IMR-90 (cell line): Measurements from ENCODE around the gene SLX4IP. TPM values are rescaled to one million over a fixed set of nuclear protein-coding genes. Genes with fewer than 3 reads are reported as not detected.

Source experiments
- ATAC-seq: fragments of 200-7000 bp; cut with Tn5 transposase; 2 replicates; pipeline ENCODE4 v1.9.1; 2020; ENCODE audit warnings: low read depth, mild to moderate bottlenecking, moderate library complexity
- BruUV-seq: library from RNA; stranded (reverse); fragments of 400-500 nt; replicated peaks from 2 replicates; lab custom pipeline; 2021; lab: Mats Ljungman, UMichigan
- CTCF ChIA-PET: fragments of 300-600 bp; formaldehyde crosslinking; extraction: SDS; loops from one replicate; lab custom pipeline; 2021; ENCODE audit warnings: antibody characterized with exemption; lab: Yijun Ruan, JAX
- POLR2A ChIA-PET: fragments of 300-600 bp; sonication (Branson Sonifier 250); formaldehyde crosslinking; loops from one replicate; lab custom pipeline; 2022; ENCODE audit warnings: antibody characterized with exemption; ENCODE audit not compliant: unreplicated experiment; lab: Charles Lee
- DNase-seq: peaks from one replicate; pipeline ENCODE4 v3.0.0; 2013
- H2AFZ ChIP-seq: replicated peaks from 2 replicates; pipeline ENCODE3; 2013; ENCODE audit warnings: low read length, mild to moderate bottlenecking; ENCODE audit not compliant: poor library complexity
- H2AK5ac ChIP-seq: 2 replicates; pipeline ENCODE4 v1.6.1; 2013; ENCODE audit warnings: low read depth, low read length, inconsistent platforms
- H2AK9ac ChIP-seq: replicated peaks from 2 replicates; pipeline ENCODE3; 2013; ENCODE audit warnings: mild to moderate bottlenecking, low read depth, low read length, moderate library complexity; ENCODE audit not compliant: poor library complexity
- H2BK120ac ChIP-seq: 2 replicates; pipeline ENCODE4 v1.6.1; 2013; ENCODE audit warnings: low read depth, low read length, inconsistent platforms
- H2BK15ac ChIP-seq: 3 replicates; pipeline ENCODE4 v1.6.1; 2013; ENCODE audit warnings: low read depth, low read length, inconsistent platforms
- H2BK20ac ChIP-seq: 2 replicates; pipeline ENCODE4 v1.6.1; 2013; ENCODE audit warnings: low read depth, mild to moderate bottlenecking, inconsistent platforms, low read length, moderate library complexity
- H2BK5ac ChIP-seq: 2 replicates; pipeline ENCODE4 v1.6.1; 2013; ENCODE audit warnings: mild to moderate bottlenecking, low read depth, low read length, inconsistent platforms; ENCODE audit not compliant: poor library complexity, severe bottlenecking
- H3K14ac ChIP-seq: replicated peaks from 2 replicates; pipeline ENCODE4 v1.6.1; 2013; ENCODE audit warnings: low read depth, low read length, inconsistent platforms
- H3K18ac ChIP-seq: 2 replicates; pipeline ENCODE4 v1.6.1; 2013; ENCODE audit warnings: low read depth, low read length, control low read depth
- H3K23ac ChIP-seq: 2 replicates; pipeline ENCODE4 v1.6.1; 2013; ENCODE audit warnings: low read depth, low read length, inconsistent platforms
- H3K27ac ChIP-seq: 2 replicates; pipeline ENCODE4 v1.5.1; 2013; ENCODE audit warnings: mild to moderate bottlenecking, control low read depth, low read length; ENCODE audit not compliant: insufficient read depth
- H3K27me3 ChIP-seq: 2 replicates; pipeline ENCODE4 v1.6.1; 2013; ENCODE audit warnings: low read length; ENCODE audit not compliant: control insufficient read depth, insufficient read depth
- H3K36me3 ChIP-seq: 2 replicates; pipeline ENCODE4 v1.6.1; 2013; ENCODE audit warnings: low read length, mixed read lengths; ENCODE audit not compliant: control insufficient read depth, insufficient read depth
- H3K4ac ChIP-seq: 2 replicates; pipeline ENCODE4 v1.6.1; 2013; ENCODE audit warnings: low read depth, low read length, inconsistent platforms
- H3K4me1 ChIP-seq: 2 replicates; pipeline ENCODE4 v1.6.1; 2013; ENCODE audit warnings: low read length, mixed read lengths; ENCODE audit not compliant: control insufficient read depth, insufficient read depth
- H3K4me2 ChIP-seq: 2 replicates; pipeline ENCODE4 v1.6.1; 2013; ENCODE audit warnings: low read depth, mild to moderate bottlenecking, control low read depth, low read length, moderate library complexity
- H3K4me3 ChIP-seq: 2 replicates; pipeline ENCODE4 v1.5.1; 2013; ENCODE audit warnings: low read depth, mild to moderate bottlenecking, control low read depth, low read length, moderate library complexity; ENCODE audit not compliant: insufficient read depth
- H3K56ac ChIP-seq: 2 replicates; pipeline ENCODE4 v1.6.1; 2013; ENCODE audit warnings: low read length, inconsistent platforms; ENCODE audit not compliant: insufficient read depth; ENCODE audit errors: extremely low read depth
- H3K79me1 ChIP-seq, 2 experiments: 2 replicates each; pipeline ENCODE4 v1.6.1; 2013; ENCODE audit warnings: low read length in 2 of 2, inconsistent platforms in 1 of 2, low read depth in 1 of 2
- H3K9ac ChIP-seq: 2 replicates; pipeline ENCODE4 v1.6.1; 2013; ENCODE audit warnings: low read depth, low read length, control low read depth
- H3K9me1 ChIP-seq: 2 replicates; pipeline ENCODE4 v1.6.1; 2013; ENCODE audit warnings: low read length, inconsistent platforms; ENCODE audit not compliant: insufficient read depth
- H3K9me3 ChIP-seq: 2 replicates; pipeline ENCODE4 v1.6.1; 2013; ENCODE audit warnings: low read length; ENCODE audit not compliant: control insufficient read depth, insufficient read depth
- H4K20me1 ChIP-seq: 2 replicates; pipeline ENCODE4 v1.6.1; 2013; ENCODE audit warnings: low read length, inconsistent platforms; ENCODE audit not compliant: insufficient read depth
- H4K5ac ChIP-seq: 2 replicates; pipeline ENCODE4 v1.6.1; 2013; ENCODE audit warnings: mild to moderate bottlenecking, low read depth, low read length, control low read depth
- H4K8ac ChIP-seq, 2 experiments: 2 replicates each; pipeline ENCODE4 v1.6.1; 2013; ENCODE audit warnings: low read depth in 2 of 2, low read length in 2 of 2, control low read depth in 1 of 2, inconsistent platforms in 1 of 2
- H4K91ac ChIP-seq: 2 replicates; pipeline ENCODE4 v1.6.1; 2013; ENCODE audit warnings: low read depth, low read length, inconsistent platforms; ENCODE audit not compliant: insufficient read depth
- BHLHE40 ChIP-seq: fragments of 150-350 bp; IDR thresholded peaks from 2 replicates; pipeline ENCODE4 v1.6.1; 2016; ENCODE audit warnings: mild to moderate bottlenecking, low read depth, low read length
- CEBPB ChIP-seq: IDR thresholded peaks from 2 replicates; pipeline ENCODE4 v1.6.1; 2012; ENCODE audit warnings: low read depth, low read length, improper control_type of control experiment
- CHD1 ChIP-seq: IDR thresholded peaks from 2 replicates; pipeline ENCODE4 v1.6.1; 2012; ENCODE audit warnings: low read depth, low read length, improper control_type of control experiment
- CTCF ChIP-seq: conservative IDR thresholded peaks from 2 replicates; pipeline ENCODE4 v1.5.1; 2012; ENCODE audit warnings: mild to moderate bottlenecking, low read depth, low read length, improper control_type of control experiment
- ELK1 ChIP-seq: fragments of 150-350 bp; IDR thresholded peaks from 2 replicates; pipeline ENCODE4 v1.6.1; 2016; ENCODE audit warnings: low read depth, mild to moderate bottlenecking, low read length, moderate library complexity, borderline replicate concordance
- FOS ChIP-seq: fragments of 150-350 bp; IDR thresholded peaks from 2 replicates; pipeline ENCODE4 v1.6.1; 2016; ENCODE audit warnings: low read depth, low read length
- MAFK ChIP-seq: IDR thresholded peaks from 2 replicates; pipeline ENCODE4 v1.6.1; 2012; ENCODE audit warnings: low read depth, low read length, improper control_type of control experiment
- MAZ ChIP-seq: IDR thresholded peaks from 2 replicates; pipeline ENCODE4 v1.6.1; 2012; ENCODE audit warnings: low read depth, mild to moderate bottlenecking, low read length, improper control_type of control experiment, moderate library complexity, borderline replicate concordance
- MXI1 ChIP-seq: IDR thresholded peaks from 2 replicates; pipeline ENCODE4 v1.6.1; 2012; ENCODE audit warnings: low read depth, mild to moderate bottlenecking, low read length, moderate library complexity, borderline replicate concordance
- NFE2L2 ChIP-seq: fragments of 150-350 bp; IDR thresholded peaks from 2 replicates; pipeline ENCODE4 v1.6.1; 2016; ENCODE audit warnings: low read depth, mild to moderate bottlenecking, low read length
- POLR2A ChIP-seq: IDR thresholded peaks from 2 replicates; pipeline ENCODE4 v1.6.1; 2012; ENCODE audit warnings: mild to moderate bottlenecking, low read depth, low read length
- RAD21 ChIP-seq: IDR thresholded peaks from 2 replicates; pipeline ENCODE4 v1.6.1; 2012; ENCODE audit warnings: low read length, improper control_type of control experiment
- RCOR1 ChIP-seq: IDR thresholded peaks from 2 replicates; pipeline ENCODE4 v1.6.1; 2012; ENCODE audit warnings: mild to moderate bottlenecking, low read length, improper control_type of control experiment; ENCODE audit not compliant: insufficient replicate concordance
- RFX5 ChIP-seq: IDR thresholded peaks from 2 replicates; pipeline ENCODE4 v1.8.0; 2012; ENCODE audit warnings: low read depth, mild to moderate bottlenecking, low read length, moderate library complexity
- SMC3 ChIP-seq: fragments of 150-350 bp; IDR thresholded peaks from 2 replicates; pipeline ENCODE4 v1.6.1; 2016; ENCODE audit warnings: low read depth, mild to moderate bottlenecking, antibody characterized with exemption, low read length, moderate library complexity
- USF2 ChIP-seq: fragments of 150-350 bp; IDR thresholded peaks from 2 replicates; pipeline ENCODE4 v1.6.1; 2017; ENCODE audit warnings: mild to moderate bottlenecking, antibody characterized with exemption, low read length, low read depth
- dilution Hi-C: fragments of 300-500 bp; cut with HindIII; formaldehyde crosslinking; loops from one replicate; pipeline ENCODE4 v1.14.3; 2018; ENCODE audit warnings: low sequenced_read_pairs; ENCODE audit not compliant: unreplicated experiment
- in situ Hi-C: fragments of 300-500 bp; cut with MboI; formaldehyde crosslinking; loops from 3 replicates; pipeline ENCODE4 v1.14.3; 2019; ENCODE audit warnings: low sequenced_read_pairs, inconsistent platforms, mixed read lengths
- intact Hi-C: fragments of 100-400 bp; cut with micrococcal nuclease; formaldehyde crosslinking; loops from 2 replicates; pipeline ENCODE4 v1.10.0; 2022
- polyA plus RNA-seq, 3 experiments: library from polyadenylated mRNA; depleted of rRNA; stranded (reverse); fragments of >200 nt; gene quantifications; 2 replicates each; pipeline ENCODE4 v1.2.3, GENCODE V29; 2012; ENCODE audit warnings: low replicate concordance in 1 of 3
- total RNA-seq: library from RNA; depleted of rRNA; stranded (reverse); fragments of >200 nt; gene quantifications from 2 replicates; pipeline ENCODE4 v1.2.3, GENCODE V29; 2012

Gene SLX4IP
- total and polyA plus RNA-seq, 2 of the 4 experiments (the other 2 are of a cell fraction), result 1.3 to 5.9 TPM

GRCh38 chr20:10454151-10454750, 19.1 kb downstream of the SLX4IP start:
- intact Hi-C loops, result no loop called here
- in situ Hi-C loops, result no loop called here

More at GRCh38 chr20:10454151-10454750, 19.1 kb downstream of the SLX4IP start:
- H4K91ac ChIP-seq, result no peak overlapping the region
- H3K4me1 ChIP-seq, result no peaks in the 10 kb centered on the region
- no peak overlapping the region for H4K8ac ChIP-seq
- H2AFZ ChIP-seq, result no peak overlapping the region
- DNase-seq, result no peak
- no peak overlapping the region for H3K27ac ChIP-seq
- ChIA-PET CTCF (no interaction called here), POLR2A (no interaction called here)
- BruUV-seq, result no TSS peak
- no peak overlapping the region for H3K18ac ChIP-seq
- H4K5ac ChIP-seq, result no peak overlapping the region
- no peak overlapping the region for H3K4ac ChIP-seq
- no peak overlapping the region for H2AK9ac ChIP-seq
- H2BK5ac ChIP-seq, result no peak overlapping the region
- H3K56ac ChIP-seq, result no peak overlapping the region
- peaks cover 6 to 13% of the 10 kb centered on the region in 2 experiments; a peak in 2 of 4 replicates for H3K79me1 ChIP-seq
- H3K4me2 ChIP-seq, result no peak overlapping the region
- no peak overlapping the region for H3K9ac ChIP-seq
- TF ChIP-seq POLR2A, result no peak
- no peak for TF ChIP-seq MXI1
- no peak for TF ChIP-seq RAD21
- TF ChIP-seq MAZ, result no peak
- TF ChIP-seq FOS, result no peak
- no peak for TF ChIP-seq BHLHE40
- TF ChIP-seq CHD1, result no peak
- TF ChIP-seq RCOR1, result no peak
- TF ChIP-seq CEBPB, result no peak
- TF ChIP-seq SMC3, result no peak
- TF ChIP-seq MAFK, result no peak
- TF ChIP-seq RFX5, result no peak
- no peak for TF ChIP-seq CTCF
- no peak for TF ChIP-seq ELK1
- TF ChIP-seq USF2, result no peak
- no peak for TF ChIP-seq NFE2L2
- H3K4me3 ChIP-seq, result no peak overlapping the region
- H2AK5ac ChIP-seq, result no peak overlapping the region
- no peaks in the 10 kb centered on the region for H3K36me3 ChIP-seq
- no peaks in the 10 kb centered on the region for H4K20me1 ChIP-seq
- H3K9me3 ChIP-seq, result no peaks in the 10 kb centered on the region
- dilution Hi-C loops, result no loop called here
- H3K27me3 ChIP-seq, result no peaks in the 10 kb centered on the region
- H3K14ac ChIP-seq, result no peak overlapping the region
- H2BK15ac ChIP-seq, result no peak overlapping the region
- no peak for ATAC-seq
- peaks cover 4% of the 10 kb centered on the region; the same call in 1 of the 2 replicates for H3K9me1 ChIP-seq
- H2BK20ac ChIP-seq, result no peak overlapping the region; the same call in 1 of the 2 replicates
- H3K23ac ChIP-seq, result no peak overlapping the region
- no peak overlapping the region for H2BK120ac ChIP-seq
